GM23338 (cell line): Measurements from ENCODE around the gene COLEC12. TPM values are rescaled to one million over a fixed set of nuclear protein-coding genes. Genes with fewer than 3 reads are reported as not detected.

ENCODE experiments used
- ATAC-seq: fragments of 200-7000 bp; cut with Tn5 transposase; 3 replicates; pipeline ENCODE4 v1.9.1; 2020
- DNase-seq: peaks from one replicate; pipeline ENCODE4 v3.0.0-alpha.2; 2015; ENCODE audit warnings: low spot score
- H2AFZ ChIP-seq: fragments of 200-600 bp; sonication (generic); 2 replicates; pipeline ENCODE4 v1.8.0; 2016; ENCODE audit warnings: antibody characterized with exemption, mild to moderate bottlenecking, moderate library complexity
- H3F3A ChIP-seq: fragments of 200-600 bp; sonication (generic); replicated peaks from 2 replicates; pipeline ENCODE4 v1.8.0; 2017; ENCODE audit warnings: antibody characterized with exemption, mixed run types, low read depth
- H3K27ac ChIP-seq: fragments of 200-600 bp; sonication (generic); 2 replicates; pipeline ENCODE4 v1.6.1; 2016; ENCODE audit warnings: low read depth
- H3K27me3 ChIP-seq: fragments of 200-600 bp; sonication (generic); 2 replicates; pipeline ENCODE4 v1.8.0; 2016; ENCODE audit warnings: mild to moderate bottlenecking, mixed run types, moderate library complexity; ENCODE audit not compliant: insufficient read depth
- H3K36me3 ChIP-seq: fragments of 200-600 bp; sonication (generic); 2 replicates; pipeline ENCODE4 v1.8.0; 2016; ENCODE audit warnings: mild to moderate bottlenecking; ENCODE audit not compliant: insufficient read depth
- H3K4me1 ChIP-seq: fragments of 200-600 bp; sonication (generic); 2 replicates; pipeline ENCODE4 v1.8.0; 2016; ENCODE audit warnings: mild to moderate bottlenecking, moderate library complexity; ENCODE audit not compliant: insufficient read depth
- H3K4me2 ChIP-seq: fragments of 200-600 bp; sonication (generic); 2 replicates; pipeline ENCODE4 v1.7.1; 2017; ENCODE audit warnings: mixed run types
- H3K4me3 ChIP-seq: fragments of 200-600 bp; sonication (generic); 2 replicates; pipeline ENCODE4 v1.6.1; 2016; ENCODE audit warnings: mixed run types
- H3K79me2 ChIP-seq: fragments of 200-600 bp; sonication (generic); replicated peaks from 2 replicates; pipeline ENCODE4 v1.8.0; 2017; ENCODE audit warnings: mild to moderate bottlenecking; ENCODE audit not compliant: insufficient read depth
- H3K9me2 ChIP-seq: fragments of 200-600 bp; sonication (generic); 2 replicates; pipeline ENCODE4 v1.8.0; 2017; ENCODE audit not compliant: insufficient read depth
- H4K20me1 ChIP-seq: fragments of 200-600 bp; sonication (generic); replicated peaks from 2 replicates; pipeline ENCODE4 v1.8.0; 2017; ENCODE audit warnings: mild to moderate bottlenecking; ENCODE audit not compliant: insufficient read depth
- H3K27ac Mint-ChIP-seq: 2 replicates; pipeline ENCODE4 v1.8.0; 2020; ENCODE audit warnings: inconsistent platforms, mild to moderate bottlenecking, moderate library complexity, mixed read lengths
- H3K27me3 Mint-ChIP-seq: 3 replicates; pipeline ENCODE4 v1.8.0; 2022; ENCODE audit warnings: low read depth, mild to moderate bottlenecking, moderate library complexity, mixed read lengths, inconsistent platforms; ENCODE audit not compliant: insufficient read depth, poor library complexity
- H3K36me3 Mint-ChIP-seq: 3 replicates; pipeline ENCODE4 v1.8.0; 2021; ENCODE audit warnings: low read depth, mild to moderate bottlenecking, inconsistent platforms, moderate library complexity, mixed read lengths
- H3K4me1 Mint-ChIP-seq: 3 replicates; pipeline ENCODE4 v1.8.0; 2020; ENCODE audit warnings: mild to moderate bottlenecking, inconsistent platforms, mixed read lengths
- H3K4me3 Mint-ChIP-seq: 3 replicates; pipeline ENCODE4 v1.8.0; 2021; ENCODE audit warnings: moderate library complexity, mild to moderate bottlenecking, inconsistent platforms, mixed read lengths
- H3K9me3 Mint-ChIP-seq: 3 replicates; pipeline ENCODE4 v1.8.0; 2020; ENCODE audit warnings: moderate library complexity, mild to moderate bottlenecking, inconsistent platforms, mixed read lengths
- CREB1 ChIP-seq: fragments of 250-450 bp; sonication (Bioruptor Pico); IDR thresholded peaks from 2 replicates; pipeline ENCODE4 v1.5.0; 2020; ENCODE audit warnings: low read depth, mild to moderate bottlenecking, moderate library complexity
- EZH2 ChIP-seq: fragments of 200-600 bp; sonication (generic); IDR thresholded peaks from one replicate; pipeline ENCODE4 v1.8.0; 2017; ENCODE audit warnings: antibody characterized with exemption, mild to moderate bottlenecking, low read depth; ENCODE audit not compliant: unreplicated experiment
- EZH2phosphoT487 ChIP-seq: fragments of 200-600 bp; sonication (generic); IDR thresholded peaks from one replicate; pipeline ENCODE4 v1.8.1; 2018; ENCODE audit warnings: antibody characterized with exemption; ENCODE audit not compliant: unreplicated experiment
- JUNB ChIP-seq: IDR thresholded peaks from one replicate; pipeline ENCODE4 v1.6.1; 2016; ENCODE audit warnings: antibody characterized with exemption; ENCODE audit not compliant: unreplicated experiment
- NANOG ChIP-seq: IDR thresholded peaks from 2 replicates; pipeline ENCODE4 v1.6.1; 2016; ENCODE audit warnings: antibody characterized with exemption, borderline replicate concordance
- POLR2AphosphoS5 ChIP-seq: IDR thresholded peaks from 2 replicates; pipeline ENCODE4 v1.6.1; 2016; ENCODE audit warnings: antibody characterized with exemption, low read depth
- ZNF114 ChIP-seq: fragments of 250-450 bp; sonication (Bioruptor Pico); IDR thresholded peaks from 2 replicates; pipeline ENCODE4 v1.5.0; 2020; ENCODE audit warnings: mild to moderate bottlenecking, moderate library complexity
- ZNF331 ChIP-seq: fragments of 250-450 bp; sonication (Bioruptor Pico); IDR thresholded peaks from 2 replicates; pipeline ENCODE4 v1.5.0; 2020; ENCODE audit warnings: low read depth, mild to moderate bottlenecking, moderate library complexity
- polyA plus RNA-seq: library from polyadenylated mRNA; unstranded; fragments of >200 nt; fragmentation: Nextera tagmentation; extraction: Ambion mirVana; gene quantifications from 2 replicates; pipeline ENCODE4 v1.2.1, GENCODE V29; 2016
- total RNA-seq: library from RNA; depleted of rRNA; stranded (reverse); fragments of >200 nt; shearing (Covaris generic); gene quantifications from 2 replicates; pipeline ENCODE4 v1.2.3, GENCODE V29; 2014
- TF ChIP-seq, protein P1 (sequence below): fragments of 250-450 bp; sonication (Bioruptor Pico); IDR thresholded peaks from 2 replicates; pipeline ENCODE4 v1.5.0; 2020; ENCODE audit warnings: mild to moderate bottlenecking, moderate library complexity
- TF ChIP-seq, protein P2 (sequence below): IDR thresholded peaks from 2 replicates; pipeline ENCODE4 v1.6.1; 2016; ENCODE audit warnings: antibody characterized with exemption
- TF ChIP-seq, protein P3 (sequence below), 2 experiments: fragments of 200-600 bp in 1 of 2; sonication (generic) in 1 of 2; conservative IDR thresholded peaks; 2 replicates each; pipeline versions ENCODE4 v1.5.1 to v1.6.1; 2016 to 2017; ENCODE audit warnings: antibody characterized with exemption in 2 of 2, low read depth in 2 of 2, mild to moderate bottlenecking in 2 of 2, moderate library complexity in 1 of 2
- TF ChIP-seq, protein P4 (sequence below): IDR thresholded peaks from one replicate; pipeline ENCODE4 v1.6.1; 2018; ENCODE audit warnings: antibody characterized with exemption; ENCODE audit not compliant: unreplicated experiment

Gene COLEC12
- total and polyA plus RNA-seq, 2 experiments from 2014 or later: 1.1 to 3.2 TPM

DNA sequence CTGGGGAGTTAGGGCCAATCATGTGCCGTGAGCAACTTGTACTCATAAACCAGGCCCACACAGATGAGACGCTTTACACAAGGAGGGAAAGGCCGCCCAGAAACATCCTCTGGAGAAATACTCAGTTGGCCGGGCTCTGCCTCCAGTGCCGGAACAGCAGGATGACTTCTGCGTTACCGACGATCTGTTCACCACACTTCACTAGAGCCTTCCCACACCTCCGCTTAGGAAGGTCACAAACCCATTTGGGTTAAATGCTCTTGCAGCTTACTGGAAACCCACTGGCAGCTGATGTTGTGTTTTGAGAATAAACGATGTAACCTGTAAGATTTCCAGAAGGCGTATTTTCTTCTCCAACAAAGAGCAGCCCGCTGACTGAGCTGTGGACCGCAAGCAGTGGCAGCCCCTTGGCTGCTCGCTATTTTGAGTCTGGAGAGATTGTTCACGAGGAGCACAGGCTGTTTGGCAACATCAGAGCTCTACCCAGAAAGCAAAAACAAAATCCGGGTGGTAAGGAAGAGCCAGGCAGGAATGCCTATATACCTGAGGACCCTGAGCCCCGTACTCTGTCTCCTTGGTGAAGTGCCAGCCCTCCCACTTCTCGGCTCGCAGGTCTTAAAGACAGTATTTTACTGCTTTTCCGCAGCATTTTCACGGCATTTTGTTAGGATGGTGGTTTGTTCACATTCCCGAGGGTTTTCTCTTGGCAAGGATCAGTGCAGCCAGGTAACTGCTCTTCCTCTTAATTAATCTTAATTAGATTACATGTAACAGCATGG lies 44.0 kb downstream of the COLEC12 start:
- Mint-ChIP-seq H3K27me3 (peaks cover 2% of the 10 kb centered on the region), H3K27ac (no peak overlapping the region), H3K4me1 (peaks cover 8% of the 10 kb centered on the region), H3K4me3 (no peak overlapping the region), H3K36me3 (no peaks in the 10 kb centered on the region; the same call in 2 of the 3 replicates), H3K9me3 (peaks cover 3% of the 10 kb centered on the region)
- no peak overlapping the region for H3K4me2 ChIP-seq
- 0 out of 2 replicates have a peak overlapping the region, but pooled peaks have one; percentile 59 for H3K27ac ChIP-seq
- H4K20me1 ChIP-seq: no peaks in the 10 kb centered on the region
- 0 out of 2 replicates have a peak, but pooled peaks cover 3% of the 10 kb centered on the region for H3K9me2 ChIP-seq
- no peak overlapping the region for H3K4me3 ChIP-seq
- no peaks in the 10 kb centered on the region for H3K36me3 ChIP-seq
- H3K27me3 ChIP-seq: no peaks in the 10 kb centered on the region
- H3K79me2 ChIP-seq: no peaks in the 10 kb centered on the region
- 0 out of 2 replicates have a peak, but pooled peaks cover 7% of the 10 kb centered on the region for H3K4me1 ChIP-seq
- TF ChIP-seq POLR2AphosphoS5 (no peak), EZH2 (no peak), EZH2phosphoT487 (no peak), NANOG (no peak), JUNB (no peak), CREB1 (CRISPR knock-in tag) (no peak), ZNF331 (CRISPR knock-in tag) (no peak), ZNF114 (CRISPR knock-in tag) (no peak)
- TF ChIP-seq, protein P1, sequence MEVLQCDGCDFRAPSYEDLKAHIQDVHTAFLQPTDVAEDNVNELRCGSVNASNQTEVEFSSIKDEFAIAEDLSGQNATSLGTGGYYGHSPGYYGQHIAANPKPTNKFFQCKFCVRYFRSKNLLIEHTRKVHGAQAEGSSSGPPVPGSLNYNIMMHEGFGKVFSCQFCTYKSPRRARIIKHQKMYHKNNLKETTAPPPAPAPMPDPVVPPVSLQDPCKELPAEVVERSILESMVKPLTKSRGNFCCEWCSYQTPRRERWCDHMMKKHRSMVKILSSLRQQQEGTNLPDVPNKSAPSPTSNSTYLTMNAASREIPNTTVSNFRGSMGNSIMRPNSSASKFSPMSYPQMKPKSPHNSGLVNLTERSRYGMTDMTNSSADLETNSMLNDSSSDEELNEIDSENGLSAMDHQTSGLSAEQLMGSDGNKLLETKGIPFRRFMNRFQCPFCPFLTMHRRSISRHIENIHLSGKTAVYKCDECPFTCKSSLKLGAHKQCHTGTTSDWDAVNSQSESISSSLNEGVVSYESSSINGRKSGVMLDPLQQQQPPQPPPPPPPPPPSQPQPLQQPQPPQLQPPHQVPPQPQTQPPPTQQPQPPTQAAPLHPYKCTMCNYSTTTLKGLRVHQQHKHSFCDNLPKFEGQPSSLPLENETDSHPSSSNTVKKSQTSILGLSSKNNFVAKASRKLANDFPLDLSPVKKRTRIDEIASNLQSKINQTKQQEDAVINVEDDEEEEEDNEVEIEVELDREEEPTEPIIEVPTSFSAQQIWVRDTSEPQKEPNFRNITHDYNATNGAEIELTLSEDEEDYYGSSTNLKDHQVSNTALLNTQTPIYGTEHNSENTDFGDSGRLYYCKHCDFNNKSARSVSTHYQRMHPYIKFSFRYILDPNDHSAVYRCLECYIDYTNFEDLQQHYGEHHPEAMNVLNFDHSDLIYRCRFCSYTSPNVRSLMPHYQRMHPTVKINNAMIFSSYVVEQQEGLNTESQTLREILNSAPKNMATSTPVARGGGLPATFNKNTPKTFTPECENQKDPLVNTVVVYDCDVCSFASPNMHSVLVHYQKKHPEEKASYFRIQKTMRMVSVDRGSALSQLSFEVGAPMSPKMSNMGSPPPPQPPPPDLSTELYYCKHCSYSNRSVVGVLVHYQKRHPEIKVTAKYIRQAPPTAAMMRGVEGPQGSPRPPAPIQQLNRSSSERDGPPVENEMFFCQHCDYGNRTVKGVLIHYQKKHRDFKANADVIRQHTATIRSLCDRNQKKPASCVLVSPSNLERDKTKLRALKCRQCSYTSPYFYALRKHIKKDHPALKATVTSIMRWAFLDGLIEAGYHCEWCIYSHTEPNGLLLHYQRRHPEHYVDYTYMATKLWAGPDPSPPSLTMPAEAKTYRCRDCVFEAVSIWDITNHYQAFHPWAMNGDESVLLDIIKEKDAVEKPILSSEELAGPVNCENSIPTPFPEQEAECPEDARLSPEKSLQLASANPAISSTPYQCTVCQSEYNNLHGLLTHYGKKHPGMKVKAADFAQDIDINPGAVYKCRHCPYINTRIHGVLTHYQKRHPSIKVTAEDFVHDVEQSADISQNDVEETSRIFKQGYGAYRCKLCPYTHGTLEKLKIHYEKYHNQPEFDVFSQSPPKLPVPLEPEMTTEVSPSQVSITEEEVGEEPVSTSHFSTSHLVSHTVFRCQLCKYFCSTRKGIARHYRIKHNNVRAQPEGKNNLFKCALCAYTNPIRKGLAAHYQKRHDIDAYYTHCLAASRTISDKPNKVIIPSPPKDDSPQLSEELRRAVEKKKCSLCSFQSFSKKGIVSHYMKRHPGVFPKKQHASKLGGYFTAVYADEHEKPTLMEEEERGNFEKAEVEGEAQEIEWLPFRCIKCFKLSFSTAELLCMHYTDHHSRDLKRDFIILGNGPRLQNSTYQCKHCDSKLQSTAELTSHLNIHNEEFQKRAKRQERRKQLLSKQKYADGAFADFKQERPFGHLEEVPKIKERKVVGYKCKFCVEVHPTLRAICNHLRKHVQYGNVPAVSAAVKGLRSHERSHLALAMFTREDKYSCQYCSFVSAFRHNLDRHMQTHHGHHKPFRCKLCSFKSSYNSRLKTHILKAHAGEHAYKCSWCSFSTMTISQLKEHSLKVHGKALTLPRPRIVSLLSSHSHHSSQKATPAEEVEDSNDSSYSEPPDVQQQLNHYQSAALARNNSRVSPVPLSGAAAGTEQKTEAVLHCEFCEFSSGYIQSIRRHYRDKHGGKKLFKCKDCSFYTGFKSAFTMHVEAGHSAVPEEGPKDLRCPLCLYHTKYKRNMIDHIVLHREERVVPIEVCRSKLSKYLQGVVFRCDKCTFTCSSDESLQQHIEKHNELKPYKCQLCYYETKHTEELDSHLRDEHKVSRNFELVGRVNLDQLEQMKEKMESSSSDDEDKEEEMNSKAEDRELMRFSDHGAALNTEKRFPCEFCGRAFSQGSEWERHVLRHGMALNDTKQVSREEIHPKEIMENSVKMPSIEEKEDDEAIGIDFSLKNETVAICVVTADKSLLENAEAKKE: no peak
- TF ChIP-seq, protein P2, sequence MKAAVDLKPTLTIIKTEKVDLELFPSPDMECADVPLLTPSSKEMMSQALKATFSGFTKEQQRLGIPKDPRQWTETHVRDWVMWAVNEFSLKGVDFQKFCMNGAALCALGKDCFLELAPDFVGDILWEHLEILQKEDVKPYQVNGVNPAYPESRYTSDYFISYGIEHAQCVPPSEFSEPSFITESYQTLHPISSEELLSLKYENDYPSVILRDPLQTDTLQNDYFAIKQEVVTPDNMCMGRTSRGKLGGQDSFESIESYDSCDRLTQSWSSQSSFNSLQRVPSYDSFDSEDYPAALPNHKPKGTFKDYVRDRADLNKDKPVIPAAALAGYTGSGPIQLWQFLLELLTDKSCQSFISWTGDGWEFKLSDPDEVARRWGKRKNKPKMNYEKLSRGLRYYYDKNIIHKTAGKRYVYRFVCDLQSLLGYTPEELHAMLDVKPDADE: no peak
- TF ChIP-seq, protein P3, sequence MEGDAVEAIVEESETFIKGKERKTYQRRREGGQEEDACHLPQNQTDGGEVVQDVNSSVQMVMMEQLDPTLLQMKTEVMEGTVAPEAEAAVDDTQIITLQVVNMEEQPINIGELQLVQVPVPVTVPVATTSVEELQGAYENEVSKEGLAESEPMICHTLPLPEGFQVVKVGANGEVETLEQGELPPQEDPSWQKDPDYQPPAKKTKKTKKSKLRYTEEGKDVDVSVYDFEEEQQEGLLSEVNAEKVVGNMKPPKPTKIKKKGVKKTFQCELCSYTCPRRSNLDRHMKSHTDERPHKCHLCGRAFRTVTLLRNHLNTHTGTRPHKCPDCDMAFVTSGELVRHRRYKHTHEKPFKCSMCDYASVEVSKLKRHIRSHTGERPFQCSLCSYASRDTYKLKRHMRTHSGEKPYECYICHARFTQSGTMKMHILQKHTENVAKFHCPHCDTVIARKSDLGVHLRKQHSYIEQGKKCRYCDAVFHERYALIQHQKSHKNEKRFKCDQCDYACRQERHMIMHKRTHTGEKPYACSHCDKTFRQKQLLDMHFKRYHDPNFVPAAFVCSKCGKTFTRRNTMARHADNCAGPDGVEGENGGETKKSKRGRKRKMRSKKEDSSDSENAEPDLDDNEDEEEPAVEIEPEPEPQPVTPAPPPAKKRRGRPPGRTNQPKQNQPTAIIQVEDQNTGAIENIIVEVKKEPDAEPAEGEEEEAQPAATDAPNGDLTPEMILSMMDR (conservative IDR thresholded peaks at IDR 0.05; ENCODE audit: low read depth in 2 of 2): no peak
- TF ChIP-seq, protein P4, sequence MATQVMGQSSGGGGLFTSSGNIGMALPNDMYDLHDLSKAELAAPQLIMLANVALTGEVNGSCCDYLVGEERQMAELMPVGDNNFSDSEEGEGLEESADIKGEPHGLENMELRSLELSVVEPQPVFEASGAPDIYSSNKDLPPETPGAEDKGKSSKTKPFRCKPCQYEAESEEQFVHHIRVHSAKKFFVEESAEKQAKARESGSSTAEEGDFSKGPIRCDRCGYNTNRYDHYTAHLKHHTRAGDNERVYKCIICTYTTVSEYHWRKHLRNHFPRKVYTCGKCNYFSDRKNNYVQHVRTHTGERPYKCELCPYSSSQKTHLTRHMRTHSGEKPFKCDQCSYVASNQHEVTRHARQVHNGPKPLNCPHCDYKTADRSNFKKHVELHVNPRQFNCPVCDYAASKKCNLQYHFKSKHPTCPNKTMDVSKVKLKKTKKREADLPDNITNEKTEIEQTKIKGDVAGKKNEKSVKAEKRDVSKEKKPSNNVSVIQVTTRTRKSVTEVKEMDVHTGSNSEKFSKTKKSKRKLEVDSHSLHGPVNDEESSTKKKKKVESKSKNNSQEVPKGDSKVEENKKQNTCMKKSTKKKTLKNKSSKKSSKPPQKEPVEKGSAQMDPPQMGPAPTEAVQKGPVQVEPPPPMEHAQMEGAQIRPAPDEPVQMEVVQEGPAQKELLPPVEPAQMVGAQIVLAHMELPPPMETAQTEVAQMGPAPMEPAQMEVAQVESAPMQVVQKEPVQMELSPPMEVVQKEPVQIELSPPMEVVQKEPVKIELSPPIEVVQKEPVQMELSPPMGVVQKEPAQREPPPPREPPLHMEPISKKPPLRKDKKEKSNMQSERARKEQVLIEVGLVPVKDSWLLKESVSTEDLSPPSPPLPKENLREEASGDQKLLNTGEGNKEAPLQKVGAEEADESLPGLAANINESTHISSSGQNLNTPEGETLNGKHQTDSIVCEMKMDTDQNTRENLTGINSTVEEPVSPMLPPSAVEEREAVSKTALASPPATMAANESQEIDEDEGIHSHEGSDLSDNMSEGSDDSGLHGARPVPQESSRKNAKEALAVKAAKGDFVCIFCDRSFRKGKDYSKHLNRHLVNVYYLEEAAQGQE: no peak
- H3F3A ChIP-seq: no peaks in the 10 kb centered on the region
- DNase-seq: no peak
- ATAC-seq: peak; percentile 32
- H2AFZ ChIP-seq: peak overlapping the region; percentile 89
